A549 (cell line): ENCODE results near the gene JPT1.

Source experiments
- CTCF ChIP-seq: fragments of >200 bp; sonication (Bioruptor Twin); formaldehyde crosslinking; IDR thresholded peaks from 3 replicates; pipeline ENCODE4 v1.5.1; 2016
- EP300 ChIP-seq, 2 experiments: fragments of >200 bp; sonication (Bioruptor Twin); formaldehyde crosslinking; IDR thresholded peaks; 2 replicates in 1 of 2; 3 replicates in 1 of 2; pipeline ENCODE4 v1.6.1; 2016 to 2017
- JUN ChIP-seq, 2 experiments: fragments of >200 bp; sonication (Bioruptor Twin); formaldehyde crosslinking; IDR thresholded peaks; 2 replicates in 1 of 2; 3 replicates in 1 of 2; pipeline ENCODE4 v1.6.1; 2016 to 2017
- MAX ChIP-seq: IDR thresholded peaks from 2 replicates; pipeline ENCODE4 v1.6.1; 2012
- POLR2A ChIP-seq: IDR thresholded peaks from 2 replicates; pipeline ENCODE4 v1.6.1; 2012; ENCODE audit warnings: mild to moderate bottlenecking, low read length

GRCh38 chr17:75142236-75142971 is 11.9 kb downstream of the JPT1 start:
- no peak for TF ChIP-seq CTCF
- TF ChIP-seq MAX: no peak
- TF ChIP-seq JUN (IDR thresholded peaks at IDR 0.05): no peak
- no peak for TF ChIP-seq EP300 (IDR thresholded peaks at IDR 0.05)
- no peak for TF ChIP-seq POLR2A
